ENCODE data around the gene RIT2. TPM values are rescaled to one million over a fixed set of nuclear protein-coding genes. Genes with fewer than 3 reads are reported as not detected.

Gene RIT2
- total RNA-seq, 1 experiment from 2014 or later: not detected

DNA sequence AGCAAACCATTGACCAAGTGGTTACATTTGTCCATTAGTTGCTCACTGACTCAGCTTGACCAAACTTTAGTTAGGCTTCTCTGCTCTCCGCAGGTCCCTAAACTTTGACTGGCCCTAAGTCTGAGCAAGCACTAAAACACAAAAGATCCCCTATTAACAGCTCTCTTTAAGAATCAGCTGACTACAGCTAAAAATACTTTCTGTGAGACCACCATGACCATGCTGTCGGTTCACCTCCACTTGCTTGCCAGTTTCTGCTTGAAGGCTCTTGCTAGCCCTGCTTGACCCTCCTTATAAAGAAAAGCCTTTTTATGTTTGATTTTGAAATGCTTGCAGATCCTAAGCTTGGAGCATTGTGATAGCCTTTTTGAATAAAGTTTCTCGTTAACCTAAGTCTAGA, 40.4 kb upstream of the RIT2 start:
- ChIA-PET CTCF (no interaction called here), POLR2A (no interaction called here)
- TF ChIP-seq, protein P1, sequence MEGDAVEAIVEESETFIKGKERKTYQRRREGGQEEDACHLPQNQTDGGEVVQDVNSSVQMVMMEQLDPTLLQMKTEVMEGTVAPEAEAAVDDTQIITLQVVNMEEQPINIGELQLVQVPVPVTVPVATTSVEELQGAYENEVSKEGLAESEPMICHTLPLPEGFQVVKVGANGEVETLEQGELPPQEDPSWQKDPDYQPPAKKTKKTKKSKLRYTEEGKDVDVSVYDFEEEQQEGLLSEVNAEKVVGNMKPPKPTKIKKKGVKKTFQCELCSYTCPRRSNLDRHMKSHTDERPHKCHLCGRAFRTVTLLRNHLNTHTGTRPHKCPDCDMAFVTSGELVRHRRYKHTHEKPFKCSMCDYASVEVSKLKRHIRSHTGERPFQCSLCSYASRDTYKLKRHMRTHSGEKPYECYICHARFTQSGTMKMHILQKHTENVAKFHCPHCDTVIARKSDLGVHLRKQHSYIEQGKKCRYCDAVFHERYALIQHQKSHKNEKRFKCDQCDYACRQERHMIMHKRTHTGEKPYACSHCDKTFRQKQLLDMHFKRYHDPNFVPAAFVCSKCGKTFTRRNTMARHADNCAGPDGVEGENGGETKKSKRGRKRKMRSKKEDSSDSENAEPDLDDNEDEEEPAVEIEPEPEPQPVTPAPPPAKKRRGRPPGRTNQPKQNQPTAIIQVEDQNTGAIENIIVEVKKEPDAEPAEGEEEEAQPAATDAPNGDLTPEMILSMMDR (IDR thresholded peaks at IDR 0.05; ENCODE audit: insufficient read depth in 1 of 2, low read depth in 1 of 2, low read length in 1 of 2, severe bottlenecking in 1 of 2, unreplicated experiment in 1 of 2): no peak
- H3K27me3 ChIP-seq (replicated peaks; ENCODE audit: control insufficient read depth, insufficient read depth, low read length): no peaks in the 10 kb centered on the region
- no peak overlapping the region for H3K4me3 ChIP-seq (ENCODE audit: low read depth, low read length)
- Mint-ChIP-seq H3K9me3 (ENCODE audit: unreplicated experiment) (no peaks in the 10 kb centered on the region), H3K27me3 (ENCODE audit: insufficient read depth, unreplicated experiment) (no peaks in the 10 kb centered on the region), H3K4me3 (ENCODE audit: unreplicated experiment) (no peak overlapping the region), H3K36me3 (ENCODE audit: insufficient read depth, unreplicated experiment) (no peaks in the 10 kb centered on the region), H3K4me1 (ENCODE audit: low read depth, unreplicated experiment) (no peaks in the 10 kb centered on the region), H3K27ac (ENCODE audit: unreplicated experiment) (no peak overlapping the region)
- no peak for DNase-seq
- H3K9me3 ChIP-seq: no peaks in the 10 kb centered on the region
- H3K36me3 ChIP-seq (ENCODE audit: control insufficient read depth, insufficient read depth, low read length): no peaks in the 10 kb centered on the region
- intact Hi-C loops (cut with micrococcal nuclease; ENCODE audit: unreplicated experiment): no loop called here
- H3K4me1 ChIP-seq: no peaks in the 10 kb centered on the region
- BruUV-seq (replicated peaks): no TSS peak

DNA sequence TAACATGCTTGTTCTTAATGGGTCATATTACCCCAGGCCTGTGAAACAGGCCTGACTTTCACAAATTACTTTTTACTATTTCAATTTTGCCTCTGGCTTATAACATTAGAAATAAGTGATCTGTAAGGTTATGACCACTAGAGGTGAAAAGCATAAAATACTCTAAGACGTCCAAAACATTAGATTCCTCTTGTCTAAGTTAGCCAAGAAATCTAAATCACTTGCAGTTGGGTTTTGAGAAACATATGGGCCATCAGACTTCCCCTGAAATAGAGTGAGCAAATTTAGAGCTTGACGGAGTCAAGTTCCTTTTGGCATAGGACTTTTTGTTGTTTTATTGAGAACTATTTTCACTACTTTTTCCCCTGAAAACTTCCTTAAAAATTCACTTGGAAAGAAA, 32.7 kb upstream of the RIT2 start:
- DNase-seq: no peak
- Mint-ChIP-seq H3K4me3 (ENCODE audit: unreplicated experiment) (no peak overlapping the region), H3K4me1 (ENCODE audit: low read depth, unreplicated experiment) (no peaks in the 10 kb centered on the region), H3K27ac (ENCODE audit: unreplicated experiment) (no peak overlapping the region), H3K9me3 (ENCODE audit: unreplicated experiment) (no peaks in the 10 kb centered on the region), H3K27me3 (ENCODE audit: insufficient read depth, unreplicated experiment) (no peaks in the 10 kb centered on the region), H3K36me3 (ENCODE audit: insufficient read depth, unreplicated experiment) (no peaks in the 10 kb centered on the region)
- CTCF ChIA-PET: no interaction called here
- TF ChIP-seq, protein P1 (IDR thresholded peaks at IDR 0.05; ENCODE audit: insufficient read depth in 1 of 2, low read depth in 1 of 2, low read length in 1 of 2, severe bottlenecking in 1 of 2, unreplicated experiment in 1 of 2): no peak
- Histone ChIP-seq H3K27me3 (replicated peaks; ENCODE audit: control insufficient read depth, insufficient read depth, low read length) (no peaks in the 10 kb centered on the region), H3K9me3 (no peaks in the 10 kb centered on the region), H3K4me3 (ENCODE audit: low read depth, low read length) (no peak overlapping the region), H3K36me3 (ENCODE audit: control insufficient read depth, insufficient read depth, low read length) (no peaks in the 10 kb centered on the region), H3K4me1 (no peaks in the 10 kb centered on the region)
- BruUV-seq (replicated peaks): no TSS peak
- POLR2A ChIA-PET: no interaction called here
- intact Hi-C loops (cut with micrococcal nuclease; ENCODE audit: unreplicated experiment): no loop called here

DNA sequence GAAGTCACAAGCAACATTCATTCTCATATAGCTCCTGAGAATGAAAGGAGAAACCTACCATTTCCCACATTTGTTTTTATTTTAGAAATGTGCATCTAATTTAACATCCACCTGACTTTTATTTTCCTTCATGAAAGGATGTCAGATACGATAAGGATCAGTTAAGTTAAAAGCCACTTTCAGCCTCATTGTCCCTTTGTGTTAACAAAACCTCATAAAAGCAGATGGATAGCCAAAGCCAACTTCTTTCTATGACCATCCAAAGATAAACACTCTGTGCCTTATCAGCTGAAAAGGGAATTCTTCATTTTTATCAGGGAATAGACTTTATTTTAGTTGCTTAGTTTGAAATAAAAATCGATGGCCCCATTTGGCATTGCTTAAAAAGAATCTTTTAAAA, 25.7 kb upstream of the RIT2 start:
- no peak overlapping the region for H3K4me3 ChIP-seq (ENCODE audit: low read depth, low read length)
- TF ChIP-seq, protein P1 (IDR thresholded peaks at IDR 0.05; ENCODE audit: insufficient read depth in 1 of 2, low read depth in 1 of 2, low read length in 1 of 2, severe bottlenecking in 1 of 2, unreplicated experiment in 1 of 2): no peak
- H3K4me1 Mint-ChIP-seq (ENCODE audit: low read depth, unreplicated experiment): no peaks in the 10 kb centered on the region
- no peaks in the 10 kb centered on the region for H3K27me3 ChIP-seq (replicated peaks; ENCODE audit: control insufficient read depth, insufficient read depth, low read length)
- H3K36me3 Mint-ChIP-seq (ENCODE audit: insufficient read depth, unreplicated experiment): no peaks in the 10 kb centered on the region
- H3K27ac Mint-ChIP-seq (ENCODE audit: unreplicated experiment): no peak overlapping the region
- no peaks in the 10 kb centered on the region for H3K4me1 ChIP-seq
- no peaks in the 10 kb centered on the region for H3K27me3 Mint-ChIP-seq (ENCODE audit: insufficient read depth, unreplicated experiment)
- H3K36me3 ChIP-seq (ENCODE audit: control insufficient read depth, insufficient read depth, low read length): no peaks in the 10 kb centered on the region
- POLR2A ChIA-PET: no interaction called here
- CTCF ChIA-PET: no interaction called here
- no peak for DNase-seq
- intact Hi-C loops (cut with micrococcal nuclease; ENCODE audit: unreplicated experiment): no loop called here
- no TSS peak for BruUV-seq (replicated peaks)
- no peak overlapping the region for H3K4me3 Mint-ChIP-seq (ENCODE audit: unreplicated experiment)
- no peaks in the 10 kb centered on the region for H3K9me3 ChIP-seq
- no peaks in the 10 kb centered on the region for H3K9me3 Mint-ChIP-seq (ENCODE audit: unreplicated experiment)
